Astrocyte (in vitro differentiated cells and primary cell): ENCODE measurements around the gene MVD. TPM values are rescaled to one million over a fixed set of nuclear protein-coding genes. Genes with fewer than 3 reads are reported as not detected.

Experiments
- DNase-seq: peaks from one replicate; pipeline ENCODE4 v3.0.0-alpha.2; 2010; ENCODE audit warnings: low read depth
- FAIRE-seq: peaks from 2 replicates; lab custom pipeline; 2011; peaks lifted over from hg19 to GRCh38; lab: Jason Lieb, UNC
- H2AFZ ChIP-seq: 2 replicates; pipeline ENCODE4 v1.6.0; 2012; ENCODE audit warnings: low read depth, low read length, inconsistent platforms
- H3K27ac ChIP-seq: 2 replicates; pipeline ENCODE4 v1.5.1; 2011; ENCODE audit warnings: low read depth, low read length, inconsistent platforms
- H3K27me3 ChIP-seq: 2 replicates; pipeline ENCODE4 v1.6.0; 2011; ENCODE audit warnings: low read length, inconsistent platforms; ENCODE audit not compliant: insufficient read depth
- H3K36me3 ChIP-seq: 2 replicates; pipeline ENCODE4 v1.5.1; 2011; ENCODE audit warnings: low read length, inconsistent platforms; ENCODE audit not compliant: insufficient read depth
- H3K4me1 ChIP-seq: 2 replicates; pipeline ENCODE4 v1.5.1; 2011; ENCODE audit warnings: low read length, inconsistent platforms; ENCODE audit not compliant: insufficient read depth
- H3K4me2 ChIP-seq: 2 replicates; pipeline ENCODE4 v1.6.0; 2012; ENCODE audit warnings: low read length, inconsistent platforms
- H3K4me3 ChIP-seq: 2 replicates; pipeline ENCODE4 v1.5.1; 2011; ENCODE audit warnings: low read depth, mild to moderate bottlenecking, low read length, inconsistent platforms; ENCODE audit not compliant: insufficient read depth
- H3K79me2 ChIP-seq: 2 replicates; pipeline ENCODE4 v1.6.0; 2012; ENCODE audit warnings: mild to moderate bottlenecking, low read length, inconsistent platforms; ENCODE audit not compliant: insufficient read depth
- H3K9ac ChIP-seq: 2 replicates; pipeline ENCODE4 v1.6.0; 2012; ENCODE audit warnings: mild to moderate bottlenecking, low read length, inconsistent platforms
- H3K9me3 ChIP-seq: 2 replicates; pipeline ENCODE4 v1.5.1; 2012; ENCODE audit warnings: low read depth, mild to moderate bottlenecking, low read length, inconsistent platforms; ENCODE audit not compliant: insufficient read depth
- H4K20me1 ChIP-seq: 2 replicates; pipeline ENCODE4 v1.6.0; 2012; ENCODE audit warnings: low read length, inconsistent platforms; ENCODE audit not compliant: insufficient read depth
- H3K27ac Mint-ChIP-seq: one replicate; pipeline ENCODE4 v1.8.0; 2021; ENCODE audit warnings: mild to moderate bottlenecking, mixed read lengths; ENCODE audit not compliant: unreplicated experiment
- H3K27me3 Mint-ChIP-seq: one replicate; pipeline ENCODE4 v1.8.0; 2021; ENCODE audit warnings: low read depth, mixed read lengths; ENCODE audit not compliant: unreplicated experiment
- H3K36me3 Mint-ChIP-seq: one replicate; pipeline ENCODE4 v1.8.0; 2021; ENCODE audit warnings: low read depth, mixed read lengths; ENCODE audit not compliant: unreplicated experiment
- H3K4me1 Mint-ChIP-seq: one replicate; pipeline ENCODE4 v1.8.0; 2021; ENCODE audit warnings: low read depth, mixed read lengths; ENCODE audit not compliant: unreplicated experiment
- H3K4me3 Mint-ChIP-seq: one replicate; pipeline ENCODE4 v1.8.0; 2021; ENCODE audit warnings: mild to moderate bottlenecking, moderate library complexity, mixed read lengths; ENCODE audit not compliant: unreplicated experiment
- H3K9me3 Mint-ChIP-seq: one replicate; pipeline ENCODE4 v1.8.0; 2021; ENCODE audit warnings: mild to moderate bottlenecking, mixed read lengths; ENCODE audit not compliant: unreplicated experiment
- CTCF ChIP-seq: IDR thresholded peaks from 2 replicates; pipeline ENCODE4 v1.5.1; 2011; ENCODE audit warnings: low read depth, mild to moderate bottlenecking, inconsistent platforms, low read length, moderate library complexity; ENCODE audit not compliant: insufficient read depth
- EZH2 ChIP-seq: IDR thresholded peaks from 2 replicates; pipeline ENCODE4 v1.6.1; 2012; ENCODE audit warnings: mild to moderate bottlenecking, low read length, inconsistent platforms; ENCODE audit not compliant: insufficient read depth
- total RNA-seq: library from RNA; stranded (reverse); gene quantifications from 2 replicates; pipeline ENCODE4 v1.2.1, GENCODE V29; 2021

The MVD gene
- total RNA-seq, 1 donor from 2014 or later = 63.9 TPM

DNA sequence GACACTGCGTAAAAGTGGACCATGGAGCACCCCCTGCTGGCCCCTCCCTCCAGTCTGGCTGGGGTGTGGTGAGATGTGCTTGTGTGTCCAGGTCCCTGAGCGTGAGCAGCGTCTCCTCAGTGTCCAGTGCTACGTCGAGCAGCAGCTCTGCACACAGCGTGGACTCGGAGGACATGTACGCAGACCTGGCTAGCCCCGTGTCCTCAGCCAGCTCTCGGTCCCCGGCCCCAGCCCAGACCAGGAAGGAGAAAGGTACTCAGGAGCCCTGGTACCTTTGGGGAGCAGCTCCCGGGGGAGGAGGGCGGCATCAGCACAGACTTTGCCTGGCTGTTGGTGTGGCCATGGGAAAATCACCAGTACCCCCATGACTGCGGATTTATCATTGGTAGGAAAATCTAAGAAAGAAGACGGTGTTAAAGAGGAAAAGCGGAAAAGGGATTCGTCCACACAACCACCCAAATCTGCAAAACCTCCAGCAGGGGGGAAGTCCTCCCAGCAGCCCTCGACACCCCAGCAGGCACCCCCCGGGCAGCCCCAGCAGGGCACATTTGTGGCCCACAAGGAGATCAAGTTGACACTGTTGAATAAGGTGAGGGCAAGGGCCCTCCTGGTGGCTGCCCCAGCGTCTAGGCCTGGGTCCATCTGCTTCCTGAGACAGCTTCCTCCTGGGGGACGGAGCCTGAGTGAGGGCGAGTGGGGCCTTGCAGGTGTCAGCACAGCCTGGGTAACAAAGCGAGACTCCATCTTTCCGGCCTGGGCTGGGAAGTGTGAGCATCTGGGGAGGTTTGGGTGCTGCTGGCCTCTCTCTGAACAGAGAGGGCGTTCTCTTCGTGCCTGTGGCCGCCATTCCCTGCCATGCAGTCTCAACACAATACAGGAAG lies 35.1 kb downstream of the MVD start:
- Histone ChIP-seq H3K4me3 (no peak overlapping the region), H4K20me1 (peaks cover 4% of the 10 kb centered on the region), H3K9ac (no peak overlapping the region), H3K27me3 (no peaks in the 10 kb centered on the region), H3K79me2 (no peaks in the 10 kb centered on the region), H3K27ac (no peak overlapping the region), H3K4me1 (no peaks in the 10 kb centered on the region), H3K9me3 (no peaks in the 10 kb centered on the region), H2AFZ (no peak overlapping the region), H3K36me3 (peaks cover 7% of the 10 kb centered on the region), H3K4me2 (no peak overlapping the region)
- TF ChIP-seq EZH2 (no peak), CTCF (no peak)
- FAIRE-seq = no peak
- no peak overlapping the region for H3K4me3 Mint-ChIP-seq
- no peaks in the 10 kb centered on the region for H3K27me3 Mint-ChIP-seq
- peaks cover 3% of the 10 kb centered on the region for H3K4me1 Mint-ChIP-seq
- no peak overlapping the region for H3K27ac Mint-ChIP-seq
- no peak for DNase-seq
- H3K9me3 Mint-ChIP-seq = no peaks in the 10 kb centered on the region
- H3K36me3 Mint-ChIP-seq = peaks cover 3% of the 10 kb centered on the region

DNA sequence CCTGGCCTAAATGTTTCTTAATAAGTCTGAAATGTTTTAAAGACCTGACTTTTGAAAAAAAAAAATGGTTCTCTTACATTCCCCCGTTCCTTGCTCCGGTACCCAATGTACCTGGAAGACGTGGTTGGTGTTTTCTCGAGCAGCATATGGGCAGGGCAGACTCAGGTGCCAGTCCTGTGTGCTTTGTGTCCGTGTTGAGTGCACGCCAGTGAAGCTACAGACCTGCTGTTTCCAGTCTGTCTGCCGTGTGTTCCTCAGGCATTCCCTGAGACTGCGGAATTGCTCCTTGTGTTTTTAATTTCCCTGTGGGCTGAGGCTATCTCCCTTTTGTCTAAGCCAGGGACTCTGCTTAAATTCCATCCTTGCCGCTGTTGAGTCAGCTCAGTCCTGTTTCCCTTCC lies 36.2 kb downstream of the MVD start:
- Histone ChIP-seq H3K9me3 (no peaks in the 10 kb centered on the region), H3K27me3 (no peaks in the 10 kb centered on the region), H3K4me3 (no peak overlapping the region), H4K20me1 (peaks cover 4% of the 10 kb centered on the region), H3K4me1 (no peaks in the 10 kb centered on the region), H3K27ac (no peak overlapping the region), H3K79me2 (no peaks in the 10 kb centered on the region), H2AFZ (no peak overlapping the region), H3K4me2 (no peak overlapping the region), H3K9ac (no peak overlapping the region), H3K36me3 (peaks cover 10% of the 10 kb centered on the region)
- no peak for DNase-seq
- H3K9me3 Mint-ChIP-seq = no peaks in the 10 kb centered on the region
- no peak for TF ChIP-seq CTCF
- TF ChIP-seq EZH2 = no peak
- no peak overlapping the region for H3K27ac Mint-ChIP-seq
- H3K27me3 Mint-ChIP-seq = no peaks in the 10 kb centered on the region
- no peak overlapping the region for H3K4me3 Mint-ChIP-seq
- FAIRE-seq = no peak
- H3K4me1 Mint-ChIP-seq = peaks cover 3% of the 10 kb centered on the region
- H3K36me3 Mint-ChIP-seq = no peaks in the 10 kb centered on the region
